NCI-H748 treated with DMSO at 0.1 percent for 48 hours (cell line): Measurements from ENCODE around the gene ARMC9.
"Not testable (repeated sequence)": the region's sequence is repeated elsewhere in the genome, so short reads cannot be mapped to it uniquely, and the experiment has no call there.

Source experiments
- DNase-seq: peaks from one replicate; lab custom pipeline; 2025; lab: John Stamatoyannopoulos, UW

Gene ARMC9

GRCh38 chr2:231182513-231182899 lies 15.9 kb upstream of the ARMC9 start:
- DNase-seq = no peak

DNA sequence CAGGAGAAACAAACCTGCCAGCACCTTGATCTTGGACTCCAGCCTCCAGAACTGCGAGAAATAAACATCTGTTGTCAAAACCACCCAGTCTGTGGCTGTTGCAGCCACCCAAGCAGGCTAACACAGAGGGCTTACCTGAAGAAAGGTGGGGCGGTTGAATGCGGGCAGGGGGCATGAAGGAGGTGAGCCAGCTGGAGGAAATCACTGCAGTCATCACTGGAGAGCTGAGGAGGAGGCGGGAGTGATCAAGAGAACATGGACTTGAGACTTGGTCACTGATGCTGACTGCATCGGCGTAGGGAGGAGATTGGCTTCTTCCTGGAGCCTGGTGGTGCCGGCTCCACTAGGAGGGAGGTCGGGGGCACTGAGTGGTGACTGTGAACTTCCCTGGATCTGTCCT lies 14.6 kb upstream of the ARMC9 start:
- no peak for DNase-seq

DNA sequence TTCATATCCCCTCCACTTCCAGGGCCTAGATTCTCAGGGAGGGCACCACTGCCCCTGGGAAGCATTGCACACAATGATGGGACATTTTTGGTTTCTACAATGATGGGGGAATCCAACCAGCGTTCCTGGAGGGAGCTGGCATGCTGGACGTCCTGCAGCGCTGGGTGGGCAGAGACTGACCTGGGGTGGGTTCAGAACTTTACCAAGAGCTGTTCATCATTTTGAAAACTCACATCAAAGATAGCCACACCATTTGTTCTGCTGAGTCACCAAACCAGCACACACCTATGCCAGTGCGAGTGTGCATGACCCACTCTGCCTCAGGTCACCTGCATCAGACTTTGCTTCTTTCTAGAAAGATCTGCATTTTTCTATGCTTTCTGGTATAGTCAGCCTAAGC lies 14.1 kb upstream of the ARMC9 start:
- no peak for DNase-seq

DNA sequence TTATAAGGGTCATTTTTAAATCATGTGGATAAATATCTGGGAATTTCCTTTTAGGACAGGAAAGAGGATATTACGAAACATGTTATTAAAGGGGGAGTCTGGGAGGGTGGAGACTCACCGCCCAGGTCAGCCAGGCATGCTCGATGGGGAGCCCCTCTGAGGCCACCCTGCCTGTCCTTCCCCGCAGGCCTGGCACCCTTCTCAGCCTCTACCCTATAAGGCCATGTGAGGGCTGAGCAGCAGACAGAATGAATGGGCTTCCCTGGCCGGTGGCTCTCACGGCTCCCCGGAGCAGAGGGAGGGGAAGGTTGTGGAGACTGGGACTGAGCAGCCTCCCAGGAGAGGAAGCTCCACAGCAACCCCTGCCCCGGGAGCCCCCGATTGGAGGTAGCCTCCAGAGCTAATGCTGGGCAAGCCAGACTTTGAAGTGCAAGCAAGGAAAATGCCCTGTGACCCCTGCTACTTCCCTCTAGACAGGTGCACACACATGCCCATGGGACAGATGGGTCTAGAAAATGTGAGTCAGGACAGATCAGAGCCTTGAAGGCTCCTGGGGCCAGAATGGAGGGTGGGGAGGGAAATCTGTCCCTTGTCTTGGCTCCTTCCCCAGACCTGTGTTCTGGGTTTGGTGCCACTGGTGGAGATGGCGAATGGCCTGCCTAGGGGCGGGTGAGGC lies 13.2 kb upstream of the ARMC9 start:
- DNase-seq = no peak

GRCh38 chr2:231185886-231186285 lies 12.5 kb upstream of the ARMC9 start:
- DNase-seq = no peak

GRCh38 chr2:231186325-231186724 lies 12.1 kb upstream of the ARMC9 start:
- no peak for DNase-seq

DNA sequence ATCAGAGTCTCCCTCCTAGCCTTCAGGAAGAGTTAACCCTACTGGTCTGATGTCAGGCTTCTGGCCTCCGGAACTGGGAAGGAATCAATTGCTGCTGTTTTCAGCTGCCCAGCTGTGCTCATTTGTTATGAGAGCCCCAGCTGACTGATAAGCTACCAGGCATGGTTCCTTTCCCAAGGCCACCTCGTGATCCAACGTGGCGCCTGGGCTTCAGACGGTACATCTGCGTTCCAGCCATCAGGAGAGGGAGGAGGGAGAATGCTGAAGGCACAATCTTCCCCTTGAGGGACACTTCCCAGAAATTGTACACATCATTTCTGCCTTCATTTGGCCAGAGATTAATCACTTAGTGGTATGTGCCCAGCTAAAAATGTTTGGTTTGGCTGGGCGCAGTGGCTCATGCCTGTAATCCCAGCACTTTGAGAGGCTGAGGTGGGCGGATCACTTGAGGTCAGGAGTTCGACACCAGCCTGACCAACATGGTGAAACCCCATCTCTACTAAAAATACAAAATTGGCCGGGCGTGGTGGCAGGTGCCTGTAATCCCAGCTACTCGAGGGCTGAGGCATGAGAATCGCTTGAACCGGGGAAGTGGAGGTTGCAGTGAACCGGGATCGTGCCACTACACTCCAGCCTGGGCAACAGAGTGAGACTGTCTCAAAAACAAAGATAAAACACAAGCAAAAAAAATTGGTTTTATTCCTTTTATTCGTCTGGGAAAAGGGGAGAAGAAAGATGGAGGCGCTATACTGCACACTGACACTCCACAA lies 10.5 kb upstream of the ARMC9 start:
- DNase-seq = no peak

DNA sequence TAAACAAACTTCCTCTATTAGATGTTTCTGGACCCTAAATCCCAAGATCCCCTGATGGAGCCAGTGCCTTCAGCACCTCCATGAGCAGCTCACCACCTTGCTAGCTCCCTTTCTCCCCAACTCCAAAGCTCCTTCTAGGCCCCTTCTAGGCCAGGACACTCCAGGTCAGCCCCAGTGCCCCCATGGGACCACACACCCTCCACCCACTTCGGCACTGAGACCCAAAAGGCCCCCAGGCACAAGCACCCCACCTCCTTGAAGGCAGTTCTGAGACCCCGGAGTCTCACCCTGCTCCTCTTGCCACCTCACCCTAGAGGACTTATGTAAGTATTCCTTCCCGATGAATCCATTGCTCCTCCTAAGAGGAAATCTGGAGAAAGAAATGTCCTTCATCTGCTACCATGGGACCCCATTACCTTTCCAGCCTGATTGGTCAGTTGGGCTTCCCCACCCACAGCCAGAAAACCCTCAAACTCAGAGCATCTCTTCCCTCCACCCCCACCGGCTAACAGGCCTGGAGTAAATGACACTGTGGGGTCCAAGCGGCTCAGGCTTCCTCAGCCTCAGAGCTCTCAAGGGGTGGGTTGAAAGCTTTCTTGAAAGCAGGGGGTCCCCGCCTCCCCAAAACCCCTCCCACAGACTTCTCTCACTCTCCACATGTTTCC lies 9.8 kb upstream of the ARMC9 start:
- no peak for DNase-seq

DNA sequence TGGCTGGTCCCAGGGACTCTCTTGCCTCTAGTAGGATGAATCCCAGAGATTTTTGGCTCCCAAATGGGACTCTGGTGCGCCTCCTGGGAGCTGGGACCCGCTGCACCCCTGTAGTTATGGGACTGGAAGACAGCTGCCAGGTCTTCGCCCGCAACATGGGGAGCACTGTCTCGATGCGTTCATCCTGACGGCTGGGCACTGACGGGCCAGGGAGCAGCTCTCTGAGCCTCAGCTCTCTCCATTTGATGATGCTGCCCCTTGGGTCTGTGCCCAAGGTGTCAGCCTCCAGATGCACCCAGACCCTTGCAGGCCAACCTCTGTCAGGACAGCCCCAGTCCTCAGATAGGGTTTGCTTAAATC lies 9.3 kb upstream of the ARMC9 start:
- no peak for DNase-seq

- DNase-seq = no peak
These were observed 8.6 kb upstream of the ARMC9 start for GRCh38 chr2:231189571-231190495.

DNA sequence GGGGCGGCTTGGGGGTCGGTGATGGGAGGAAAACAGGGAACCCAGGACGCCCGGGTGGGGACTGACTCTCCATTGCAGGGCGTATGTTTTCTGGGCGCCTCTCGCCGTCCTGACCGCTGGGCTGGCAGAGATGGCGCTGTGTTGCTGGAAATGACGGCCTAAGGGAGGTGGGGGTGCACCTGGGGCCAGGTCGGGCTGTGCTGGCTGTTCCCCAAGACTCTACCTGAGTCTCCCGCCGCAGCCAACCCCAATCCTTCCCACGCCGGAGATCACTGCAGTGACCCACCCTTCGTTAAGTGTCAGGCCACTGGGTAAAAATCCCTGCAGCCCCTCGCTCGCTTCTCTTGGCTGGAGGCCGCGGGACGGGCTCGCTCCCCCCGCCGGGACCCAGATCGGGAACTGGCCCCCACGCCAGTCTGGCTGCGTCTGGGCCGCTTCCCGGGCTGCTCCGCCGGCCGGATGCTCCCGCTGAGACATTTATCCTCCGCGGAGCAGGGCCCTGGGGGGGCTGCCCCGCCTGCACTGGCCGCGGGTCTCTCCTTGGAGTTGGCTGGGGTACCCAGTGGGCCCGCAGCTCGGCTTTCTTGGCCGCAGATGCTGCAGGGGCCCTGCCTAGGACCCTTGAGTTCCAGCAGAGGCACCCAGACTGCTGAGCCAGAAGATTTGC lies 7.8 kb upstream of the ARMC9 start:
- no peak for DNase-seq

DNA sequence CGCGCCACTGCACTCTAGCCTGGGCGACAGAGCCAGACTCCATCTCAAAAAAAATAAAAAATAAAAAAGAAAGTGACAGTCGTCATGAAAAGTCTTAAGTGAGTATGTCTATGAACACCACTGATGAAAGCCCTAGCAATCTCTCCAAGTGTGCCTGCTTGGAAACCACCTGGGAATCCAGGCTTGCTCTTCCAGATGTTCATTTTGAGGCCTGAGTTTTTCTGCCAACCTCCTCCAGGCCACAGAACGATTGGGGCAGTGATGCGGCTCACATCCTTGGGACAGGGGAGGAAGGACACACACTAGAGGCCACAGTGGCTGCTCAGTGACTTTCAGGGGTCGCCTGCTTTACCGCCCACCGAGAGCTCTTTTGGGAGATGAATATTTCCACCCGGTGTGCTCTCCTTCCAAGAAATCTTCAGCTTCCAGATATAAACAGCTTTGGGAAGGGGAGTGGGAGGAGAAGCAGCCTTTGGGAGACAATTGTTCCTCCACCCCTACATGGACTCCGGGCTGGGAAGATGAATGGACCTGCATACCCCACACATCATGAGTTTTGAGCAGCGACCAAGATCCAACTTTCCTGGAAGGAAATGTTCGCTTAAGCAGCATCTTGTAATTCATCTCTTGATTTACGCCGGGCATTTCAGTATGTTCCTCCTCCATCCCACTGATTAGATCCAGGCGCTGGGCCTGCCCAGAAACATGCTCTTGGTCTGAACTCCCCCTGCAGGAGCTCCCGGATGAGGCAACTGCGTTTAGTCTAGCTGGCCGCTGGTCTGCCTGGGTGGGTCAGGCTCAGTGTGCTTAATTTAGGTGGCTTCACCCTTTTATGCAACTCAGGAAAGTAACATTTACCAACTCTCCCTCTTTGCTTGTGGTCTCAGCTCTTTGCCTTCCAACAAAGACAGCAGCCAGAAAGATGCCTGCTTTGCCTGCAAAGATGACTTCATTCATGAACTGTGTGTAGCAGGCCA lies 6.2 kb upstream of the ARMC9 start:
- DNase-seq = no peak

DNA sequence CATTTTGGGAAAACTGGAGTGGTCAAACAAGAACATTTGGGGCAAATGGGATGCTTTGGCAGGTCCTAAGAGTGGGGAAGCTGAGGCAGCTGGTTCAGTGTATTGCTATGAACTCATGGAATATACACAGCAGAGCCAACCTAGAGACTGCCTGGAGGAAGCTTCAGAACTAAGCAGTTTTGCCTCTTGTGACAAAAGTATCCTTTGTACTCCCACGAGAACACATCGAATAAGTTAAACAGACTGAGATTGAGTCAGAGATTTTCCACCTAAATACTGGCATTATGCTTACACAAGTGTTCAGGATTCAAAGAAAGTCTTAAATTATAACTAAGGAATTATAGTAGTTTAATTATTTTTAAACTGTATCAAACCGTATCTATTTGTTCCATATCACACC lies 5.2 kb upstream of the ARMC9 start:
- no peak for DNase-seq

DNA sequence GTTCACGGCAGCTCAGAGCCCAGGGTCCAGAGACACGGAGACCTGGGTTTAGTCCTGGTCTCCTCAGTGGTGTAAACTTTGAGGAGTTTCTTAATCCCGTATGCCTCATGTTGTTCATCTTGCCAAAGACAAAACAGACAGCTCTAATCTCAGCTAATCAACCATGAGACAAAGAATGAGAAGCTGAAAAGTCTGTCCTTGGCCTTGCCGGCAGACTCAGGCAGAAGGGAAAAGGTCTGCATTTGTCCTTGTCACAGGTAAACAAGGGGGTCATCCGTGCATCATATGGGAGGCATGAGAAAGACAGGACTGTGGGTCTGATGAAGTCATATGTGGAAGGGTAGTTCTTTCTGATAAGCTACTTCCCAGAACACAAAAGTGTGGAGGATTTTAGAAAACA lies 1.8 kb upstream of the ARMC9 start:
- DNase-seq = no peak

DNA sequence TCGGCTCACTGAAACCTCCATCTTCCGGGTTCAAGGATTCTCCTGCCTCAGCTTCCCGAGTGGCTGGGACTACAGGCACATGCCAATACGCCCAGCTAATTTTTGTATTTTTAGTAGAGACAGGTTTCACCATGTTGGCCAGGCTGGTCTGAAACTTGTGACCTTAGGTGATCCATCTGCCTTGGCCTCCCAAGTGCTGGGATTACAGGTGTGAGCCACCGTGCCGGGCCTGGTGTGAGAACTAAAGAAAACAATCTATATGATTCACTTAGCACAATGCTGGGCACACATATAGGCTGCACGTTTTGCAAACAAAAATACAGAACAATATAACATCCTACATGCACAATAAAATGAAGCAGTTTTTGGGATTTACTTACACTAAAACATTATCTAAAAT lies 1.2 kb upstream of the ARMC9 start:
- not testable (repeated sequence) for DNase-seq

- no peak for DNase-seq
These were observed 633 bp upstream of the ARMC9 start for GRCh38 chr2:231197706-231198290.

DNA sequence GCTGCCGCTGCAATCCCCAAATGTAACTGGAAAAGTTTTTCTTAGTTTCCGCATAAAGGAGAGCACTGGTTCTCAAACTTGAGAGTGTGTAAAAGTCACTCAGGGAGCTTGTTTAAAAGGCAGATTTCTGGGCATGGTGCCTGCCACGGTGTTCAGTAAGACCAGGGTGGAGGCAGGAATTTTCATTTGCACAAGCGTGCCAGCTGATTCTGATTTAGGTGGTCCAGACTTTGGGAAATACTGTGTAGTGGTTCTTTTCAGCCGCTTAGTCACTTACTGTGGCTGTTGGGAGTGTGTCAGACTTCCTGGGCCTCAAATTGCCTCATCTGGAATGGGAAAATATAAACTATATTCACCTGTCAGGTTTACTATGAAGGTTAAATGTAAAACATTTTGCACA lies 788 bp downstream of the ARMC9 start:
- DNase-seq = no peak

DNA sequence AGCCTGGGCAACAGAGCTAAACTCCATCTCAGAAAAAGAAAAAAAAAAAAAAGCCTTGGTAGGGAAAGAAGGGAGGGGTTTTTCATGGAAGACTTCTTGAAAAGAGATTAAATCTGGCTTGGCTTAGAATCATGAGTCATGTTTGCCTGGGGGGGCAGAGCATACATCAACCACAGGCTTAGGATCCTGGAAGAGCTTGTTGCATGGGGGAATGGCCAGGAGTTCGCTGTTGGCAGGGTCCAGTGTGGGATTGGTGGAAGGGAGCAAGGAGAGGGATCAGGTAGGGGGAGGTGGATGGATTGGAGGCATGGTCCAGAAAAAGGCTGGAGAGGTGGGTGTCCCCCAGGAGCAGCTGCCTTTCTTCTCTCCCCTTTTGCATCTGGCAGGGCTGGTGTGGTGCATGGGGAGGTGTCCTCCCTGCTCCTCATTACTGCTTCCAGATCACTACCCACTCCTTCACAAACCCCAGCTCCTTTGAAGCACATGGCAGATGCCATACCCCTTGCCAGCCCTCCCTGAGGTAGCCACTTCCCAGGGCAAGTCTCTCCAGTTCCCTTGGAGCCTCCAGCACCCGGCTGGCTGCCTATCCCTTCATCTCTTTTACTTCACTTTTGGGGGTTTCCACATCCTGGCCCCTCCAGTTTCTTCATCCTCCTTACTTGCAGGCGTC lies 2.5 kb downstream of the ARMC9 start:
- no peak for DNase-seq

DNA sequence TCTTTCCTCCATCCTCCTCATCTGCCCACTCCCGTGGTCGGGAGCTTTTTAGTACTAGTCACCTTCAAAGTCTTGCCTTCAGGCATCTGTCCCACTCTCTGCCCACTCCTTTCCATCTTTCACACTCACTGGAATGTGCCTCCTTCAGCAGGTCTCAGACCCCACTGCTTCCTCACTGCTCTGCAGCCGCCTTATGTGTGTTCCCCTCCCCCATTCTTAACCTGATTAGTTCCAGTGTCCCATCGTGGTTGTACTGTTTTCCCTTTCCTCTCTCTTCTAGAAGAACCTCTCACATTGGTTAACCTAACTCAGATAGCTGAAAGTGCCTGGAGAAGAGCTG lies 3.0 kb downstream of the ARMC9 start:
- no peak for DNase-seq

GRCh38 chr2:231203087-231203486 lies 4.7 kb downstream of the ARMC9 start:
- no peak for DNase-seq
